Measurements from ENCODE around the gene TMUB1.

TMUB1 gene, protein sequence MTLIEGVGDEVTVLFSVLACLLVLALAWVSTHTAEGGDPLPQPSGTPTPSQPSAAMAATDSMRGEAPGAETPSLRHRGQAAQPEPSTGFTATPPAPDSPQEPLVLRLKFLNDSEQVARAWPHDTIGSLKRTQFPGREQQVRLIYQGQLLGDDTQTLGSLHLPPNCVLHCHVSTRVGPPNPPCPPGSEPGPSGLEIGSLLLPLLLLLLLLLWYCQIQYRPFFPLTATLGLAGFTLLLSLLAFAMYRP

DNA sequence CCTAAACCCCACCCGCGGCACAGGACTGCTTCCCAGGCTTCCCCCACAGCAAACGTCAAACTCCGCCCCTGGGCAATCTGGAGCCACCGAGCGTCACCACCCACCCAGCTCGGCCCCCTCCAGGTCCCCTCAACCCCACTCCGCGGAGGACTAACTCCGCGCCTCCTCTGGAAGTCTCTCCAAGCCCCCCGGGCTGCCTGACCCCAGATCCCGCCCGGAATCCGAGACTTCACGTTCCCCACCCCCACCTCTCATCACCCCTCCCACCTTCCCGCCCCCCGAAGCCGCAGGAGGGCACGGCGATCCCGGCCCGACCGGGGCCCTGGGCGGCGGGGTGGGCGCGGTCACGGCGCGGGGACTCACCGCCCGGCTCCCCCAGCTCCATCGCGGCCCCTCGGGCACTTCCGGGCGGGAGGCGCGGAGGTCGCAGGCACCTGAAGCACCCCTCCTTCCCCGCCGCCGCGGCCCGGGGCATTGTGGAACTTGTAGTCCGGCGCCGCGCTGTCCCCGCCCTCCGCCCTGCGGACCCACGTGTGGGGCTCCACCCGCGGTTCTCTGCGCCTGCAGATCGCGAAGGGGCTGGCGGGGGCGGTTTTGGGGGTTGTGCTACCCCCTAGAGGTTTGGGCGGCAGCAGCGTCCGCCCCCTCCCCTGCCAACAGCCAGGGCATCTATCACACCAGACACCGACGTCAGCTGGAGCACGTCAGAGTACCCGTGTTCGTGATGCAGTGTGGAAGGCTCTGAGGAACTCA, at the start of gene TMUB1:
Gene TMUB1 (minus strand): TSS at position 423 of the 753 bp plus-strand sequence. CDS start 930 bp downstream, outside the sequence.
- in situ Hi-C loops (cut with MboI; ENCODE audit: low sequenced_read_pairs): no loop called here

DNA sequence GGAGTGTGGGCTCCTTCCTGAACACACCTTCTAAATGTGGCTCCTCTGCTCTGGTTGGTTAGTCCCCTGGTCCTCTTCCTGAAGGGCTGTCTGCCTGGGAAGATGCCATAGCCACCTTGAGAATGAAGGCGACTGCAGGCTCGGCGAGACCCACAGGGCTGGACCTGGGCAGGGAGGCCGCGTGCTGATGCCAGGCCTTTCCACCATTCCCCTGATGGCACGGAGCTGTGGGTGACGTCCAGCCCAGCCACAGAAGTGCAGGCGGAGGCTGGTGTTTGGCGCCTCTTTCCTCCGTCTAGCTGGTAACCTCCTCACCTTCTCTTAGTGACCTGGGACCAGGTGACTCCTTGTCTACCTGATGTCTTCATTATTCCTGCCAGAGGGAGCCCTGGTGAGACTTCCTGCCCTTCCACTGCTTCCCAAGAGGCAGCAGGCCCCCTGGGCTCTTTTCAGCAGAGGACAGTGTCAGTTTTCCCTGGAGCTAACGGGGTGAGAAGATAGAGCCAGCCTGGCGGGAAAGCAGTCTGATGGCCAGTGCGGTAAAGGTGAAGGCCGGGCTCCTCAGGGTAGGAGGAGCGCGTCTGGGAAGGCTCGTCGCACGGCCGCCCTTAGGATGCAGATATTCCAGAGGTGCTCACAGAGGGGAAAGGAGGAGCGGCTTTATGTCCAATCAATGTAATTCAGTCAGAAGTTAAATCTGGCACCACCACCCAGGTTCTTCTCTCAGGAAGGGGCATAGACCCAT, 49.3 kb upstream of the TMUB1 start:
- in situ Hi-C loops (cut with MboI; ENCODE audit: low sequenced_read_pairs): no loop called here

DNA sequence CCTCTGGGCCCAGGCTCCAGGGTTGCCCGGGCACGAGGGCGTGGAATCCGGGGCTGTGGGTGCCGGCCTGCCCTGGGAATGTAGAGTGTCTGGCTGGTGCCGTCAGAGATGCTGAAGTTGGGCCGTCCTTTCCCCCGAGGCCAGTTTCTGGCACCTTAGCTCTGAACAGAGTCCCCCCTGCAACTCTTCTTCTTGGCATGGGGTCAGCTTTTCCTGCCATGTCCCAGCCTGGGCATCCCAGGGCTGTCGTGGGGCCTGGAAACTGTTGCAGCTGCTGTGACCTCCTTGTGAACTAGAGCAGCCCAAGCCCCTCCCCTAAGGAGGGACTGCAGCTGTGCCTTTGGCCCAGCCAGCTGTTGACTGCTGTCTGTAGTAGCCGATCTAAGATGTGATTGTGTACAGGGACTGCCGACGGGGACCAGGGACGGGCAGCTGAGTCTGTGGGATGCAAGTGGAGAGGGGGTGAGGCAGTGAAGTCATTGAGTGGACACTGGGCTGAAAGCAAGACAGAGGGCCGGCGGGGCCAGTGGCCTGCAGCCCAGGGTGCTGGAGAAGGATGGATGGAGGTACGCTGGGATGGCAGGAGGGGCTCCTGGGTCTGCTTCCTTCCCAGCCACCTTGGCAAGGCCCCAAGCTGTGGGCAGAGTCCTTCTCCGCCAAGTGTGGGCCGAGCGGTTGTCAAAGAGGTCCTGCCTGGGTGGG, 48.5 kb upstream of the TMUB1 start:
- in situ Hi-C loops (cut with MboI; ENCODE audit: low sequenced_read_pairs): no loop called here

DNA sequence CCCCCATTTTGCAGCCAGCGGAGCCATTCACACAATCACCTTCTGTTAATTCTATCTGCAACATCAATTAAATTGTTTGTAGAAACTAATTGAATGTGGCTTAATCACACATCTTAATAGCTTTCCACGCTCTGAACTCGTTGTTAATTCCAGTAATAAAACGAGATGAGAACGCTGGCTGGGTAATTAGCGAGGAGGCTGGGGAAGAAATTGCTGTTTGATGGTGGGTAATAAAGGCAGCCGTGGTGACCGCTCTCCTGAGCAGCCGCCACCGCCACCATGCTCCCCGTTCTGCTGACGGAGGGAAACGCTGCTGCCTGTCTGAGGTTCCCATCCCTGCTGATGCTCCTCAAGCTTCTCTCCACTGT, 47.9 kb upstream of the TMUB1 start:
- in situ Hi-C loops (cut with MboI; ENCODE audit: low sequenced_read_pairs): no loop called here

DNA sequence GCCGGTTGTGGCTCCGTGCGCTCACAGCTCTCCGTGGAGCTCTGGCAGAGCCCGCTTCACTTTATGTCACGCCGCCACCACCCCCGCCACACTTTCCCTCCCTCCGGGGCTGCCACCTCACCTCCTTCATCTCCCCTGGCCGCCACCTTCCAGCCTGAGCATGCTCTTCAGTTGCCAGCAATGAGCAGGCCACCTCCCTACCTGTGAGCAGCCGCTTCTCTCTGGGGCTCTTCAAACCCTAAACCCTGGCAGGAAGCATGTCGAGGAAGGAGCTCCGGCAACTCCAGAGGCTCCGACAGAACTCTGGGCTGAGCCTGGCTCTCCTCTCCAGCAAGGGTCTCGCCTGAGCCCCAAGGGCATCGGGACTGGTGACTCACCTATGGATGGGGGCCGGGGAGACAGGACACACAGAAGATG, 47.5 kb upstream of the TMUB1 start:
- in situ Hi-C loops (cut with MboI; ENCODE audit: low sequenced_read_pairs): no loop called here

DNA sequence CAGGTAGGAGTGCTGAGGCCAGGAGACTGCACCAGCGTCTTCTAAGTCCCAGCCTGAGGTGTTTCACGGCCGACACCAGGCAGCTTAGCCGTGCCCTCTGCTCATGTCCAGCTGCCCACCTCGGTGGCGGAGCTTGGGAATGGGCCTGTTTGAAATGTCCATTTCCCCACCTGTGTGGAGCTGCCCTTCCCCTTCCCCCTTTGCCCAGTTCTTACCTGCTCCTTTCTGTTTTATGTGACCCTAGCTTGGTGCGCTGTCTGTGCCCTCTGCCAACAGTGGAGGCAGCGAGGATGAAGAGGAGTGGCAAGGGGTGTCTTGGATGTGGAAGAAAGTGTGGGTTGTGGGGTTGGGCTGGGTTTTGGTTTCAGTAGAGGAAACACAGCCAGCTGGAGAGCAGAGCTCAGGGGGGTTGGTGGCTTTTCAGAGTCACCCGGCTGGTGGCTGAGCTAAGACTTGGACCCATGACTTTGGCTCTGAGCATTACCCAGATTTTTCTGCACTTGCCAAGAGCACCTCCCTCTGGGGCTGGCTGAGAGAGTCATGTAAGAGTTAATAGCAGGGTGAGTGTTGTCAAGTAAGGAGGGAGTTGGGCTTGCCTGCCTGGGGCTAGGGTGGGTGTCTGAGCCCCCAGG, 46.8 kb upstream of the TMUB1 start:
- in situ Hi-C loops (cut with MboI; ENCODE audit: low sequenced_read_pairs): no loop called here

DNA sequence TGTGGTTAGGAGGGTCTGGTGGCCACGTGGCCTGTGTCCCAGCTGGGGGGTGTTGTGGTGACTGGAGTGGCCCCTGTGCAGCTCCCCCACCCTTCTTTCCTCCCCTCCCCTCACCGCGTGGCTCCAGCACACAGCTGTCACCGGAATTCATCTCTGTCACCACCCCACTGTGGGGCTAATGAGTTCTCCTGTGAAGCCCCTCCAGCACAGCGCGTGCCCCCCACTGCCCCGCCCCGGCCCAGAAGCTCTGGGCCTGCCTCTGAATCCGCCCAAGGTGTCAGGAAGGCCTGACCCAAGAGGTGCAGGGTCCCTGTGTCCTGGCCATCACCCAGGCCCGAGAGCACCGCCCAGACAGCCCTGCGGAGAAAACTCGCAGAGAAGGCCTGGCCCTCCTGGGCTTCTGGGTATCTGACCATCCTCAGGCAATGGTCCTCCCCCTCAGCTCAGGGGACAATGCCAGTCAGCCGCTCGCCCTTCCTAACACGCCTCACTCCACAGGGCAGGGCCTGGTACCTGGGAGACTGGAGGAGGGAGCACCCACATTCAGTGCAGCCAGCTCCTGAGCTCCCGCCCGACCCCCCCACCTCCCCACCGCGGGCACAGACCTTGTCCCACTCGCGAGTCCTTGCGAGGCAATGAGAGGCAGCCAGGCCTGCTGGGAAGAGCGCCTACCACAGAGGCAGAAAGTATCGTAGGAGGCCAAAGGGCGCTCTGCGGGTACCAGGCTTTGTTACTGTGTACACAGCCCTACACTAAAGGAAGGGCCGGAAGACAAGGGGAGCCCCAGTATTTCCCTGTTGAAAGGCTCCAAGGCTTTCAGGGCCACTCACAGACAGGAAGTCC, 46.0 kb upstream of the TMUB1 start:
- in situ Hi-C loops (cut with MboI; ENCODE audit: low sequenced_read_pairs): no loop called here

DNA sequence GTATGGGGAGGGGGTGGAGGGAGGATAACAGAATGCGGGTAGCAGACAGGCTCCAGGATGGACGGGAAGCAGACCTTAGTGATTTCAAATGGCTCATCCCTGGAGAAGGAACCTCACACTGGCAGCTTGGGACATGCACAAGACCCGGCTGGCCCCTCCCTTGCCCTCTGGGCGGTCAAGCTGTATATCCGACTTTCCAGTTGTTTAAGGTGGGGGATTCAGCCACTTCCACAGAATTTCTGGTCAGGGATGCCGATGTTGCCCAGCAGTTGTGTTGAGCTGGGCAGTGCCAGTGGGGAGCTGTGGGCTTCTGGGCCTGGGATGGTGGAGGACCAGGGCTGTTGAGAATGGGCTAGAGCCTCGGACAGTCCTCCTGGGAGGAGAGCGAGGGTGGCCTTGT, 45.4 kb upstream of the TMUB1 start:
- in situ Hi-C loops (cut with MboI; ENCODE audit: low sequenced_read_pairs): no loop called here

DNA sequence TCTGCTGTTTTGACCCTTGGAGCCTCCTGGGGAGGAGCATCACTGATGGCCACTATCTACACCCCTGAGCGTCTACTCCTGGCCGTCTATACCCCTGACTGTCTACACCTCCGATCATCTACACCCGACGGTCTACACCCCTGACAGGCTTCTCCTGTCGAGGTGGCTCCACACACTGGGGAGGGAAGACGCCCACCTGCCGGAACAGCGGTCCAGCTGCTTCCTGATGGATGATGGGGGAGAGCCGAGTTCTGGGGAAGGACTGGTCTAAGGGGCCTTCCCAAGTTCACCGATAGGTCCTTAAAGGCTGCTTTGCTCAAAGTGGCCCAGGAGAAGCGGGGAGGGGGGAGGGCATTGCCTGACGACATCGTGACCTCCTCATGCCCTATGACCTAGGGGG, 44.9 kb upstream of the TMUB1 start:
- in situ Hi-C loops (cut with MboI; ENCODE audit: low sequenced_read_pairs): no loop called here

DNA sequence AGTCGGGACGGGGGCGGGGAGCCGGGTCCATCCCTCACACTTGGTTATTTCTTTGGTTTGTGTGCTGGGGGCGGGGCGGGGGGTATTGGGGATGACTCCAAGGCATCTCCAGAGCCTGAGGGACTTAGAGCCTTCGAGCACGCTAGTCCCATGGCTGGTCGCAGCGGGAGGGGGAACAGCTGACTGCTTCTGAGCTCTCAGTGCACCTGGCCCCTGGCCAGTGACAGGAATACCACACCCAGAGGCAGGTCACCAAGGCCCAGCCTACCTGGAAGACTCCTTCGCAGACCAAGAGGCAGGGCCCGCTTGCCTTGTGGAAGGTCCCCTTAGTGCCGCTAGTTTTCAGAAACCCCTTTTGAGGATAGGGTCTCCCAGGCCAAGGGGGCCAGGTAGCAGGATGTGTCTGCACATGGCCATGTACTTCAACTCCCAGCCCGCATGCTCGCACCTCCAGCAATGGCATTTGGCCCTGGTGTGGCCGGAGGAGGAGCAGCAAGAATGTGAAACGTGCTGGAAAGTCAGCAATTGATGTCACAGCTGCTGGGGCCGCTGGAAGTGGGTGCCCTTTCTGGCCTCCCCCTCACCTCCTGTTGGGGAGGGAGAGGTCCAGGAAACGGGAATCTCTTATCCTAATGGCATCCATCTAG, 43.3 kb upstream of the TMUB1 start:
- in situ Hi-C loops (cut with MboI; ENCODE audit: low sequenced_read_pairs): no loop called here

DNA sequence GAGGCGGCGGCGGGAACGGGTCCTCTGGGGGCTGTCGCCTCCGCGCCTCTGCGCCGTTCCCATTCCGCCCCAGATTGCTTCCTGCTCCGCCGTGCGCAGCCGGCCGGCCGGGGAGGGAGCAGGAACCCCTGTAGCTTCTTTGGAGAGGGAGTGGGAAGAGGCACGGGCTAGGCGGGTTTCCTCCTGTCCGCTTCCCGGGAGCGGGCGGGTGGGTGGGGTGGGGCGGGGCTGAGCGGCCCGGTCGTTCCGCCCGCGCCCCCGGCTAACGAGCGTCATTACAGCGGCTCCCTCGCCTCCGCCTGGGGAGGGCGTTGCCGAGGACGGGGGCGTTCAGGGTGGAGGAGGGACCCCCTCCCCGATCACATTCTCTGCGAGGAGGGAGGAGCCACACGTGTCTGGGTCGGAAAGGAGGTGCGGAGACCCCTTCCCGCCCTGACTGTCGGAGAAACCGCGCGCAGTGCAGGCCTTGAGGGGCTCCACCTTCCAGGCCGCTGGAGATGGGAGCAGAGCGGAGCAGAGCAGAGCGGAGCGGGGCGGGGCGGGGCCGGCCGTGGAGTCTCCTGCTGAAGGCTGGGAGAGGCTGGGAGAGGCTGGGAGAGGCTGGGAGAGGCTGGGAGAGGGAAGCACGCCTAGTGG, 42.7 kb upstream of the TMUB1 start:
- in situ Hi-C loops (cut with MboI; ENCODE audit: low sequenced_read_pairs): no loop called here

DNA sequence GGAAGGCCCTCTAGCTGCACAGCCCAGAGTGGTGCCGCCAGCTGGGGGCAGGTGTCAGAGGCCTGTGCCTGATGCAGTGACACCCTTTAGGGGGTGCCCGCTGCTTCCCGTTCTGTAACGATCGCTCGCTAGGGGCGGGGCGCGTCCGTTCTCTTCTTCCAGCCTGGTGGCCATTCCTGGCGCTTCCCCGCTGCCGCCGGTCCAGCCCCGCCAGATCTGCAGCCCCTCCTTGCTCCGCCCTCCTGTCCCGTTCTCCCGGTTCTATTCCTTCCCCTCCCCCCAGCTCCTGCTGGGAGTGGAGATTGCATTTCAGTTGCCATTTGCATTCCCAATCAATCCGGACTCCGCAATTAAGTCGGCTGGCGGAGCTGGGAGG, 42.2 kb upstream of the TMUB1 start:
- in situ Hi-C loops (cut with MboI; ENCODE audit: low sequenced_read_pairs): no loop called here

DNA sequence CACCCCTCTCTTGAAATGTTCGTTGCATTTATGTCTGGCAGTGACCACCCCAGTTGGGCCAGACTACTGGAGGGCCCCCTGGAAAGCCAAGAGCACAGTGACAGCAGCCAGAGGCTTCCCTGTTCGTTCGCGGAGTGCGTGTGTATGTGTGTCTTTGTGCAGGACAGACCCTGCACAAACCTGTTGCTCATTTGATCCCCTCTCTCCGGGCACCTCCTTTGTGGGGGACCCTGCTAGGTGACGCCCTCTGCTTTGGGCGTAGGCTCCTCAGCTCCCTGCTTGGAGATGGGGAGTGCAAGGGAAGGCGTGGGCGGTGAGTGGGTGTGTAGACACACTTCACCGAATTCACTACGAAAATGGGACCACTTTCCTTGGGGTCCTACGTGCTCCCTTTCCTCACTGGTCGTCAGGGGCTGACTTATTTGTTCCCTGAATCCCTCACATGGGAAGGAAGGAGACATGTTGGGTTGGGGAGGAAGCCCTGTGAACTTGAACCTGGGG, 41.7 kb upstream of the TMUB1 start:
- in situ Hi-C loops (cut with MboI; ENCODE audit: low sequenced_read_pairs): no loop called here

DNA sequence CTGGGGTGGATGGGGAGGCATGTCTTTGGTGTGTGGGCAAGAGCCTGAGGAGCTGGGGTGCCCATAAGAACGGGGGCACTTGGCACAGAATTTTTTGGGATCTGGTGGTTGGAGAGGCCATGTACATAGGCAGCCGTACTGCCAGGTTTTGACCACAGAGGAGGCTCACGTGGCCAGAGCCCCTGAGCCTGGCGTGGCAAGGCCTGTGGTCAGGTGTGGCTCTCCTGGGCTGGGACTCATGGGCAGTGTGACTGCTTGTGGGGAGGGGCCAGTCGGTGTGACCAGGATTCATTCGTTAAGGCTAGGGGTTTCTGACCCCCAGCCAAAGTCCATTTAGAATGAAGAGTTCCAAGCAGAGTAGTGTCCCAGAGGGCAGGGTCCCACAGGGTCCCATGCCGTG, 41.2 kb upstream of the TMUB1 start:
- in situ Hi-C loops (cut with MboI; ENCODE audit: low sequenced_read_pairs): no loop called here

DNA sequence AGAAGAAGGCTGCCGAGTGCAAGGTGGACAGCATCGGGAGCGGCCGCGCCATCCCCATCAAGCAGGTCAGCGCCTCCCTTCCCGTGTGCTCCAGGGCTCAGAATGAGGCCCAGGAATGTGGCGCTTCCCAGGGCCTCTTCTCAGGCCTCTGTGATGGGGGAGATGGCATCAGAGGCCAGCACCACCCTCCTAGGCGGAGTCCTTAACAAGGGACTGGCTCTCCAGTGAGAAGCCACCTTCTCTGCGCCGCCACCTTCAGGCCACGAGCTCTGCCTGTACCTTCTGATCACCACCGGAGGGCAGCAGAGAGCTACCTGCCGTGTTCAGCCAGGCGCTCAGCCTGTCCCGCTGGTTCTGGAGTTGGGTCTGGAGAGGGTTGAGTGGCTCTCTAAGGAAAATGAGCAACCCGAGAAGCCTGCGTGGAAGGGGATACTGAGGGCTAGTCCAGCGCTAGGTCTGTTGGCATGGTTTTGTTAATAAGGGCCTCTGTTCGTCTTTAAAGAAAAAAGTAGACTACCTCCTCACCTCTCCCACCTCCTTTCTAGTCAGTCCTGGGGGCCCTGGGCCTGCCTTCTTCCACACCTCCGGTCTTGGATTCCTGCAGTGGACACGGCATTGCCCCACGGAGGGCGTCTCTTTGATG, 40.6 kb upstream of the TMUB1 start:
- in situ Hi-C loops (cut with MboI; ENCODE audit: low sequenced_read_pairs): no loop called here

DNA sequence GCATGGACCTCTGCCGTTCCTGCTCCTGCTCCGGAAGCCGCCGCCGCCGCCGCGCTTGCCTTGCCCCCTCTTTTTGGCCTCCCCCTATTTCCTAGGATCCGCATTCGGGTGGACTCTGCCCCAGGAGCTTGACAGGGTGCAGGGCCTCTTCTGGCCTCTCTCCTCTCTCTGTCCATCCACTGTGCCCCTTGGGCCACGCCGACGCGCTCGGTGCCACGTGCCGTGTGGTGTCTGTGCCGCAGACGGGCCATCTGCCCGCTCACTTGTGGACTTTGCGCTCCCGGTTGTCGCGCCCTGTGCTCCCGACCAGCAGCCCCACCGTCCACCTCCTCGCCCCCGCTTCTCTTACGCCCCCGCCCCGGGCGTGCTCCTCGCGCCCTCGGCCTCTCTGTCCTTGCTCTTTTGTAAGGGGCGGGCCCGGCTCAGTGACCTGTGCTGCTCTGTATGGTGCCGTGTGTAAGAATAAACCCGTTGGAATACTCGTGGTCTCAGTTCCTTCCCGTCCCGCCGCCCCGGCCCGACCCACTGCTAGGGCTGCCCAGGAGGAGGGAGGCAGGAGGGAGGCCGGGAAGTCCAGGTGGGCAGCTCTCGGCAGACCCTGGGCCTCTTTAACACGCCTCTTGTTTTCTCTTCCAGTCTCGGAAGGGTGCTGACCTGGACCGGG, 40.0 kb upstream of the TMUB1 start:
- in situ Hi-C loops (cut with MboI; ENCODE audit: low sequenced_read_pairs): no loop called here

DNA sequence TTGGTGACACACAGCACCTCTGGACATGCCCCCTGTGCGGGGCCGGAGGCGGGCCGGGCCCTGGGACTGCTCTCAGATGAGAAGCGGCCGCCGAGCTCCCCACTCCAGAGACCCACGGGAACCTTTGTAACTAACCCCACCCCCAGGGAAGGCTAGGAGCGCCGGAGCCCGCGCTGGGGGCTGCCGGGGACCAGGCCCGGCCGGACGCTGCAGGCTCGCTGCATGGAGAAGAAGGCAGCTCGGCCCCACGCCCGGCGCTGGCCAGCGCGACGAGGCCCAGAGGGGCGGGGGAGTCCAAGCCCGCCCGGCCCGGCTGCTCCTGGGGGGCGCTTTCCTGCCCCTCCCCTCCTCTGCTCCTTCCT, 39.5 kb upstream of the TMUB1 start:
- in situ Hi-C loops (cut with MboI; ENCODE audit: low sequenced_read_pairs): no loop called here

DNA sequence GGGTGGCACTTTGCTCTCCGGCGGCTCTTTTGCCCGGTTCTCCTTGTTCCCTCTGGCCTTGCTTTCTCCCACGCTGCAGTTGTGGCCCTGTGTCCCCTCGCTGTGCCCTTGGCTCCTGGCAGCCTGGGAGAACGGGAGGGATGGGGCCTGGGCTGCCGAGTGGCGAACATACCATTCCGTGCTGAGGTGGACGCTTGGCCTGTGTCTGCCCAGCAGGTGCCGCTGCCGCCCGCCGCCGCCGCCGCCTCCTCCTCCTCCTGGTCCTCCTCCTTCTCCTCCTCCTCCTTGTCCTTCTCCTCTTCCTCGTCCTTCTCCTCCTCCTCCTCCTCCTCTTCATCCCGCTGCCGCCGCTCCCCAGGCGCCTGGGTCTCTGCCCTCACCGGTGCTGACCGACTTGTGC, 39.0 kb upstream of the TMUB1 start:
- in situ Hi-C loops (cut with MboI; ENCODE audit: low sequenced_read_pairs): no loop called here

Measured in hTERT RPE-1 (cell line).